ENCODE results near the gene CGNL1. TPM values are rescaled to one million over a fixed set of nuclear protein-coding genes. Genes with fewer than 3 reads are reported as not detected.

Gene CGNL1
- total and polyA plus RNA-seq, 10 of the 15 experiments (the other 5 are each of a cell fraction or from before 2014, with no cell fraction given): under 0.01 to 0.27 (median 0.04) TPM; not detected in 3

GRCh38 chr15:57495554-57496165, 119.4 kb downstream of the CGNL1 start:
- Histone ChIP-seq H3K4me3 (no peak overlapping the region), H3K27ac (ENCODE audit: control insufficient read depth, insufficient read depth) (no peak overlapping the region), H3K36me3 (ENCODE audit: control insufficient read depth in 2 of 2, insufficient read depth in 2 of 2, low read length in 1 of 2) (no peaks in the 10 kb centered on the region), H3K4me2 (ENCODE audit: control insufficient read depth, insufficient read depth) (0 out of 2 replicates have a peak overlapping the region, but pooled peaks have one; percentile 36), H3K79me2 (ENCODE audit: control insufficient read depth, insufficient read depth, low read length) (no peaks in the 10 kb centered on the region), H4K20me1 (ENCODE audit: control insufficient read depth, insufficient read depth) (no peaks in the 10 kb centered on the region), H3K9ac (ENCODE audit: control insufficient read depth, insufficient read depth, low read length) (no peak overlapping the region), H3K9me3 (replicated peaks; ENCODE audit: control insufficient read depth, insufficient read depth, low read length) (no peaks in the 10 kb centered on the region), H3K4me1 (ENCODE audit: control insufficient read depth, insufficient read depth, low read length) (peaks cover 7% of the 10 kb centered on the region; the same call in 1 of the 2 replicates), H2AFZ (ENCODE audit: control insufficient read depth, low read depth, low read length) (no peak overlapping the region), H3K27me3 (replicated peaks in 1 of 2; ENCODE audit: control insufficient read depth in 2 of 2, insufficient read depth in 2 of 2, low read length in 1 of 2) (no peaks in the 10 kb centered on the region; a peak in 1 of 4 replicates)
- TF ChIP-seq NRF1 (conservative IDR thresholded peaks at IDR 0.05; ENCODE audit: low read depth, low read length): no peak
- no peak for TF ChIP-seq IRF5 (IDR thresholded peaks at IDR 0.05; ENCODE audit: borderline replicate concordance)
- TF ChIP-seq YBX1 (IDR thresholded peaks at IDR 0.05): no peak
- TF ChIP-seq ZNF217 (IDR thresholded peaks at IDR 0.05): no peak
- TF ChIP-seq E2F8 (IDR thresholded peaks at IDR 0.05; ENCODE audit: low read depth, partially characterized antibody): no peak
- TF ChIP-seq CEBPB (IDR thresholded peaks at IDR 0.05; ENCODE audit: borderline replicate concordance in 1 of 2, low read depth in 2 of 2, low read length in 2 of 2): no peak
- ChIA-PET POLR2A (no interaction called here), CTCF (interaction anchor here (0.8 to 1.1 kb wide), 2 partner anchors 17 to 32 kb away, joined by 5 read pairs; no protein-coding TSS in a partner anchor), RAD21 (ENCODE audit: unreplicated experiment) (no interaction called here), SMC1A (ENCODE audit: uncharacterized antibody, unreplicated experiment) (interaction anchor here (0.7 kb wide), 1 partner anchor 14 kb away, joined by 3 read pairs; no protein-coding TSS in a partner anchor)
- ATAC-seq (no peak), DNase-seq (ENCODE audit: low read depth, low spot score) (no peak), FAIRE-seq (no peak)
- BruUV-seq (replicated peaks): no TSS peak
- in situ Hi-C loops (cut with MboI) (no loop called here), intact Hi-C loops (cut with micrococcal nuclease; ENCODE audit: unreplicated experiment) (no loop called here)
- WGBS (ENCODE audit: insufficient coverage, insufficient replicate concordance, low lambda C conversion rate, missing lambda C conversion rate): 52% methylated on average over 2 of the region's 2 CpGs

All from GM12878 (cell line).